SU-DHL-6 (cell line): ENCODE measurements around the gene FAM81A.

Source experiments
- CTCF ChIP-seq: fragments of 200-600 bp; sonication (generic); IDR thresholded peaks from one replicate; pipeline ENCODE4 v1.5.1; 2017; ENCODE audit warnings: antibody characterized with exemption, mild to moderate bottlenecking, low read length, moderate library complexity; ENCODE audit not compliant: insufficient read depth, poor library complexity, severe bottlenecking
- EZH2phosphoT487 ChIP-seq: fragments of 200-600 bp; sonication (generic), shearing (Covaris generic); conservative IDR thresholded peaks from 2 replicates; pipeline ENCODE4 v1.6.1; 2018; ENCODE audit warnings: mild to moderate bottlenecking, antibody characterized with exemption, low read length, moderate library complexity, mixed read lengths

- TF ChIP-seq CTCF (no peak), EZH2phosphoT487 (no peak)
These were observed 7.1 kb downstream of the FAM81A start for GRCh38 chr15:59444980-59445545.
